ENCODE data around the gene INPP4A. TPM values are rescaled to one million over a fixed set of nuclear protein-coding genes. Genes with fewer than 3 reads are reported as not detected.

Gene INPP4A
- polyA plus RNA-seq, 1 donor from 2014 or later: 51.4 TPM

GRCh38 chr2:98452396-98453027, 7.9 kb downstream of the INPP4A start:
- H2AFZ ChIP-seq (ENCODE audit: low read depth, low read length): no peak overlapping the region
- H3K9me3 ChIP-seq (ENCODE audit: low read length): no peaks in the 10 kb centered on the region
- H3K27me3 ChIP-seq (ENCODE audit: insufficient read depth, low read depth, low read length): no peaks in the 10 kb centered on the region
- no peaks in the 10 kb centered on the region for H3F3A ChIP-seq (ENCODE audit: insufficient read depth, low read length, poor library complexity, severe bottlenecking)
- peaks cover 11% of the 10 kb centered on the region for H3K36me3 ChIP-seq (ENCODE audit: insufficient read depth, low read length)
- TF ChIP-seq TAF1 (IDR thresholded peaks at IDR 0.05; ENCODE audit: low read depth) (no peak), CTCF (IDR thresholded peaks at IDR 0.05; ENCODE audit: poor library complexity, severe bottlenecking) (no peak), RAD21 (conservative IDR thresholded peaks at IDR 0.05) (no peak), EZH2 (IDR thresholded peaks at IDR 0.05; ENCODE audit: borderline replicate concordance, insufficient read depth, low read length, poor library complexity, severe bottlenecking) (no peak), MXI1 (conservative IDR thresholded peaks at IDR 0.05; ENCODE audit: poor library complexity, severe bottlenecking) (no peak), REST (IDR thresholded peaks at IDR 0.05; ENCODE audit: borderline replicate concordance) (no peak), POLR2AphosphoS5 (IDR thresholded peaks at IDR 0.05) (no peak), SMC3 (conservative IDR thresholded peaks at IDR 0.05; ENCODE audit: poor library complexity) (no peak), EP300 (conservative IDR thresholded peaks at IDR 0.05; ENCODE audit: poor library complexity, severe bottlenecking) (no peak)
- no peaks in the 10 kb centered on the region for H3K9me2 ChIP-seq (ENCODE audit: insufficient read depth, low read length)
- H4K20me1 ChIP-seq (ENCODE audit: insufficient read depth): no peaks in the 10 kb centered on the region
- H3K27ac ChIP-seq (ENCODE audit: low read length): no peak overlapping the region
- H3K9ac ChIP-seq (ENCODE audit: low read length): no peak overlapping the region
- peaks cover 61% of the 10 kb centered on the region for H3K79me2 ChIP-seq (replicated peaks; ENCODE audit: insufficient read depth, low read length)
- no peak overlapping the region for H3K4me3 ChIP-seq (ENCODE audit: low read length)
- no peak overlapping the region for H3K4me2 ChIP-seq (ENCODE audit: low read length)

- peaks cover 11% of the 10 kb centered on the region for H3K36me3 ChIP-seq (ENCODE audit: insufficient read depth, low read length)
- no peaks in the 10 kb centered on the region for H3K27me3 ChIP-seq (ENCODE audit: insufficient read depth, low read depth, low read length)
- no peaks in the 10 kb centered on the region for H3F3A ChIP-seq (ENCODE audit: insufficient read depth, low read length, poor library complexity, severe bottlenecking)
- no peak overlapping the region for H3K4me2 ChIP-seq (ENCODE audit: low read length)
- no peak overlapping the region for H3K9ac ChIP-seq (ENCODE audit: low read length)
- no peak overlapping the region for H3K4me3 ChIP-seq (ENCODE audit: low read length)
- H3K9me2 ChIP-seq (ENCODE audit: insufficient read depth, low read length): no peaks in the 10 kb centered on the region
- H4K20me1 ChIP-seq (ENCODE audit: insufficient read depth): no peaks in the 10 kb centered on the region
- no peak overlapping the region for H3K27ac ChIP-seq (ENCODE audit: low read length)
- peaks cover 59% of the 10 kb centered on the region for H3K79me2 ChIP-seq (replicated peaks; ENCODE audit: insufficient read depth, low read length)
- TF ChIP-seq TAF1 (IDR thresholded peaks at IDR 0.05; ENCODE audit: low read depth) (no peak), RAD21 (conservative IDR thresholded peaks at IDR 0.05) (no peak), EZH2 (IDR thresholded peaks at IDR 0.05; ENCODE audit: borderline replicate concordance, insufficient read depth, low read length, poor library complexity, severe bottlenecking) (no peak), CTCF (IDR thresholded peaks at IDR 0.05; ENCODE audit: poor library complexity, severe bottlenecking) (no peak), SMC3 (conservative IDR thresholded peaks at IDR 0.05; ENCODE audit: poor library complexity) (no peak), REST (IDR thresholded peaks at IDR 0.05; ENCODE audit: borderline replicate concordance) (no peak), MXI1 (conservative IDR thresholded peaks at IDR 0.05; ENCODE audit: poor library complexity, severe bottlenecking) (no peak), POLR2AphosphoS5 (IDR thresholded peaks at IDR 0.05) (no peak), EP300 (conservative IDR thresholded peaks at IDR 0.05; ENCODE audit: poor library complexity, severe bottlenecking) (no peak)
- H2AFZ ChIP-seq (ENCODE audit: low read depth, low read length): no peak overlapping the region
- H3K9me3 ChIP-seq (ENCODE audit: low read length): no peaks in the 10 kb centered on the region
These were observed 8.4 kb downstream of the INPP4A start for GRCh38 chr2:98453083-98453482.
